Smooth muscle cell (in vitro differentiated cells): ENCODE results near the gene OSBP2. TPM values are rescaled to one million over a fixed set of nuclear protein-coding genes. Genes with fewer than 3 reads are reported as not detected.

ENCODE experiments used
- DNase-seq: peaks from one replicate; lab custom pipeline; 2025; ENCODE audit not compliant: unreplicated experiment; lab: John Stamatoyannopoulos, UW
- H2AFZ ChIP-seq: fragments of 200-600 bp; sonication (generic); 2 replicates; pipeline ENCODE4 v1.6.0; 2016; ENCODE audit warnings: antibody characterized with exemption, low read depth, mild to moderate bottlenecking
- H3F3A ChIP-seq: fragments of 200-600 bp; sonication (generic); 2 replicates; pipeline ENCODE4 v1.6.0; 2017; ENCODE audit warnings: antibody characterized with exemption, low read depth
- H3K27ac ChIP-seq: fragments of 200-600 bp; sonication (generic); 2 replicates; pipeline ENCODE4 v1.5.1; 2016; ENCODE audit warnings: low read depth, mild to moderate bottlenecking
- H3K27me3 ChIP-seq: fragments of 200-600 bp; sonication (generic); 2 replicates; pipeline ENCODE4 v1.6.1; 2016; ENCODE audit warnings: low read depth, mild to moderate bottlenecking
- H3K36me3 ChIP-seq: fragments of 200-600 bp; sonication (generic); 2 replicates; pipeline ENCODE4 v1.5.1; 2016; ENCODE audit warnings: low read depth
- H3K4me1 ChIP-seq: fragments of 200-600 bp; sonication (generic); 2 replicates; pipeline ENCODE4 v1.5.1; 2016; ENCODE audit warnings: low read depth
- H3K4me2 ChIP-seq: fragments of 200-600 bp; sonication (generic); 2 replicates; pipeline ENCODE4 v1.6.0; 2016; ENCODE audit warnings: mild to moderate bottlenecking
- H3K4me3 ChIP-seq: fragments of 200-600 bp; sonication (generic); 2 replicates; pipeline ENCODE4 v1.5.1; 2016; ENCODE audit warnings: mild to moderate bottlenecking
- H3K79me2 ChIP-seq: fragments of 200-600 bp; sonication (generic); 2 replicates; pipeline ENCODE4 v1.6.0; 2016; ENCODE audit warnings: low read depth, mild to moderate bottlenecking
- H3K9ac ChIP-seq: fragments of 200-600 bp; sonication (generic); 2 replicates; pipeline ENCODE4 v1.6.0; 2016; ENCODE audit warnings: low read depth
- H3K9me3 ChIP-seq: fragments of 200-600 bp; sonication (generic); replicated peaks from 2 replicates; pipeline ENCODE4 v1.5.1; 2016; ENCODE audit warnings: low read depth
- H4K20me1 ChIP-seq: fragments of 200-600 bp; sonication (generic); 2 replicates; pipeline ENCODE4 v1.6.0; 2016; ENCODE audit warnings: low read depth
- CTCF ChIP-seq: fragments of 200-600 bp; sonication (generic); IDR thresholded peaks from 2 replicates; pipeline ENCODE4 v1.5.1; 2017; ENCODE audit warnings: borderline replicate concordance, mild to moderate bottlenecking, antibody characterized with exemption; ENCODE audit not compliant: insufficient read depth, poor library complexity, severe bottlenecking
- WGBS: methylation state at CpG from one replicate; pipeline ENCODE4 v1.1.7; 2016; ENCODE audit warnings: low lambda C conversion rate; 5-methylcytosine and 5-hydroxymethylcytosine counted together
- polyA plus RNA-seq: library from polyadenylated mRNA; unstranded; fragments of >200 nt; fragmentation: Nextera tagmentation; extraction: Ambion mirVana; gene quantifications from 2 replicates; pipeline ENCODE4 v1.2.1, GENCODE V29; 2016
- total RNA-seq: library from RNA; depleted of rRNA; stranded (reverse); fragments of >200 nt; gene quantifications from 2 replicates; pipeline ENCODE4 v1.2.3, GENCODE V29; 2014

The OSBP2 gene
- total and polyA plus RNA-seq, 2 experiments from 2014 or later: 4.6 to 4.9 TPM

- Histone ChIP-seq H3K36me3 (peaks cover 9% of the 10 kb centered on the region), H3K4me1 (no peaks in the 10 kb centered on the region), H3K27me3 (no peaks in the 10 kb centered on the region), H3K4me2 (no peak overlapping the region), H3K27ac (no peak overlapping the region), H2AFZ (no peak overlapping the region), H3K9ac (no peak overlapping the region), H3F3A (no peaks in the 10 kb centered on the region), H3K4me3 (no peak overlapping the region), H3K9me3 (peaks cover 14% of the 10 kb centered on the region), H4K20me1 (no peaks in the 10 kb centered on the region), H3K79me2 (no peaks in the 10 kb centered on the region)
- WGBS: 97% methylated on average over 16 of the region's 16 CpGs
- DNase-seq: no peak
- no peak for TF ChIP-seq CTCF
These were observed 208.1 kb downstream of the OSBP2 start for GRCh38 chr22:30902496-30903357.

- no peaks in the 10 kb centered on the region for H3K27me3 ChIP-seq
- no peak overlapping the region for H3K9ac ChIP-seq
- H3K79me2 ChIP-seq: no peaks in the 10 kb centered on the region
- no peak overlapping the region for H3K4me2 ChIP-seq
- no peaks in the 10 kb centered on the region for H3K4me1 ChIP-seq
- no peak overlapping the region for H3K4me3 ChIP-seq
- no peak overlapping the region for H2AFZ ChIP-seq
- peaks cover 9% of the 10 kb centered on the region for H3K36me3 ChIP-seq
- WGBS: over 99% methylated on average over 6 of the region's 6 CpGs
- no peak for DNase-seq
- H3F3A ChIP-seq: no peaks in the 10 kb centered on the region
- no peak for TF ChIP-seq CTCF
- no peaks in the 10 kb centered on the region for H4K20me1 ChIP-seq
- H3K9me3 ChIP-seq: peaks cover 9% of the 10 kb centered on the region
- H3K27ac ChIP-seq: no peak overlapping the region
These were observed 209.3 kb downstream of the OSBP2 start for GRCh38 chr22:30903876-30904460.

- Histone ChIP-seq H2AFZ (no peak overlapping the region), H3K27me3 (no peaks in the 10 kb centered on the region), H3K79me2 (no peaks in the 10 kb centered on the region), H3K27ac (no peak overlapping the region), H4K20me1 (no peaks in the 10 kb centered on the region), H3K4me1 (no peaks in the 10 kb centered on the region), H3K4me3 (no peak overlapping the region), H3K9me3 (no peaks in the 10 kb centered on the region), H3K36me3 (no peaks in the 10 kb centered on the region), H3K4me2 (no peak overlapping the region), H3K9ac (no peak overlapping the region), H3F3A (no peaks in the 10 kb centered on the region)
- no peak for TF ChIP-seq CTCF
- no peak for DNase-seq
- 91% methylated on average over 35 of the region's 49 CpGs for WGBS
These were observed 211.1 kb downstream of the OSBP2 start for GRCh38 chr22:30905696-30906341.
